Transverse colon (tissue), 4 donors: ENCODE measurements around the gene SDHC. TPM values are rescaled to one million over a fixed set of nuclear protein-coding genes. Genes with fewer than 3 reads are reported as not detected.
"Not testable (repeated sequence)": the region's sequence is repeated elsewhere in the genome, so short reads cannot be mapped to it uniquely, and the experiment has no call there.

Experiments
- DNase-seq: peaks from one replicate; pipeline ENCODE4 v3.0.0-alpha.2; 2019
- H3K27ac ChIP-seq, 4 donors: fragments of 200-600 bp; sonication (generic); 2 replicates each; pipeline ENCODE4 v1.5.1; 2016 to 2018; ENCODE audit warnings: inconsistent platforms in 4 of 4
- H3K27me3 ChIP-seq: fragments of 200-600 bp; sonication (generic); 2 replicates; pipeline ENCODE4 v1.5.1; 2017; ENCODE audit warnings: inconsistent platforms
- H3K36me3 ChIP-seq, 4 donors: fragments of 200-600 bp; sonication (generic); 2 replicates each; pipeline ENCODE4 v1.5.1; 2017 to 2019; ENCODE audit warnings: inconsistent platforms in 4 of 4
- H3K4me1 ChIP-seq, 4 donors: fragments of 200-600 bp; sonication (generic); 2 replicates each; pipeline ENCODE4 v1.5.1; 2017 to 2020; ENCODE audit warnings: inconsistent platforms in 4 of 4
- H3K4me3 ChIP-seq, 4 donors: fragments of 200-600 bp; sonication (generic); 1 replicate in 1 of 4; 2 replicates in 3 of 4; pipeline versions ENCODE4 v1.5.1 to v1.6.1; 2017 to 2019; ENCODE audit warnings: inconsistent platforms in 4 of 4
- H3K9me3 ChIP-seq, 2 donors: fragments of 200-600 bp; sonication (generic); 2 replicates each; pipeline ENCODE4 v1.5.1; 2017 to 2019; ENCODE audit warnings: inconsistent platforms in 2 of 2
- CTCF ChIP-seq, 5 experiments: fragments of 200-600 bp in 3 of 5; fragments of 450-650 bp in 2 of 5; sonication (generic) in 3 of 5; IDR thresholded peaks; 1 replicate in 2 of 5; 2 replicates in 3 of 5; pipeline ENCODE4 v1.5.1; 2016 to 2017; ENCODE audit warnings: antibody characterized with exemption in 5 of 5, inconsistent platforms in 3 of 5, mild to moderate bottlenecking in 2 of 5, moderate library complexity in 1 of 5
- EP300 ChIP-seq: sonication (generic); formaldehyde crosslinking; IDR thresholded peaks from one replicate; pipeline ENCODE4 v1.6.1; 2017; ENCODE audit warnings: antibody characterized with exemption, low read depth
- POLR2A ChIP-seq: fragments of 450-650 bp; IDR thresholded peaks from one replicate; pipeline ENCODE4 v1.6.1; 2016; ENCODE audit warnings: antibody characterized with exemption, mild to moderate bottlenecking, moderate library complexity
- POLR2AphosphoS5 ChIP-seq, 3 donors: sonication (generic); formaldehyde crosslinking; IDR thresholded peaks; one replicate each; pipeline ENCODE4 v1.6.1; 2016; ENCODE audit warnings: antibody characterized with exemption in 3 of 3
- WGBS, 2 donors: methylation state at CpG; one replicate each; pipeline ENCODE4 v1.1.5; 2018; ENCODE audit warnings: low coverage in 1 of 2; 5-methylcytosine and 5-hydroxymethylcytosine counted together
- in situ Hi-C, 4 donors: fragments of 200-750 bp; cut with MboI; loops; one replicate each; pipeline versions ENCODE4 v1.15.0 to v1.15.1; 2017; ENCODE audit warnings: low sequenced_read_pairs in 3 of 4, low pct_ligation_motif_present in 1 of 4, low pct_unique_long_range_greater_than_20kb in 1 of 4
- intact Hi-C: fragments of 100-400 bp; cut with DNase I; formaldehyde crosslinking; loops from one replicate; pipeline ENCODE4 v1.15.1; 2023; ENCODE audit warnings: low total_unique reads
- total RNA-seq, 4 donors: library from RNA; depleted of rRNA; stranded (reverse); fragments of >200 nt; gene quantifications; one replicate each; pipeline ENCODE4 v1.1.0, GENCODE V29; 2016

Gene SDHC
- total RNA-seq, 4 donors from 2014 or later, result 32.1 to 223 (median 52.5) TPM

- in situ Hi-C loops (loop anchor here in 2 of 4 donors (10.0 to 25.0 kb wide), 2 partner anchors 158 to 170 kb away; partner anchors contain the start of genes APOA2 (in 2 of the 2), FCER1G (in 1 of the 2), NDUFS2 (in 1 of the 2) and TOMM40L (in 1 of the 2)), intact Hi-C loops (no loop called here)
- H3K9me3 ChIP-seq, result no peaks in the 10 kb centered on the region
- no peak for DNase-seq
- H3K4me1 ChIP-seq, result peaks cover 0 to 18% (median 4%) of the 10 kb centered on the region in 4 donors
- TF ChIP-seq POLR2A (no peak), CTCF (IDR thresholded peaks at IDR 0.05) (peak; percentile 63 to 69 (median 68)), POLR2AphosphoS5 (IDR thresholded peaks at IDR 0.05) (peak in 2 of 3 donors; percentile 35 to 72), EP300 (no peak)
- WGBS, 2 donors, result 0 to 39% methylated on average over 1 to 4 of the region's 4 CpGs
- H3K36me3 ChIP-seq, result no peaks in the 10 kb centered on the region
- H3K27ac ChIP-seq, result peak overlapping the region in 3 of 4 donors; percentile 30 to 66 (median 60)
- H3K4me3 ChIP-seq, result no peak overlapping the region
- no peaks in the 10 kb centered on the region for H3K27me3 ChIP-seq
Observed at GRCh38 chr1:161382214-161383019, 68.2 kb downstream of the SDHC start.

GRCh38 chr1:161388639-161389038 is 74.5 kb downstream of the SDHC start:
- no peaks in the 10 kb centered on the region for H3K36me3 ChIP-seq
- no peaks in the 10 kb centered on the region for H3K9me3 ChIP-seq
- no peak overlapping the region for H3K4me3 ChIP-seq
- DNase-seq, result no peak
- 88 to 96% methylated on average over 3 of the region's 3 CpGs for WGBS, 2 donors
- intact Hi-C loops, result loop anchor here (5.0 kb wide), 1 partner anchor 181 kb away; no protein-coding TSS in a partner anchor
- no peaks in the 10 kb centered on the region for H3K27me3 ChIP-seq
- TF ChIP-seq POLR2AphosphoS5 (IDR thresholded peaks at IDR 0.05) (no peak), EP300 (no peak), POLR2A (no peak), CTCF (IDR thresholded peaks at IDR 0.05) (no peak)
- peak overlapping the region in 2 of 4 donors; percentile 83 to 86 for H3K27ac ChIP-seq
- peaks cover 0 to 12% (median 8%) of the 10 kb centered on the region in 4 donors for H3K4me1 ChIP-seq
- in situ Hi-C loops, result loop anchor here in 2 of 4 donors (10.0 to 25.0 kb wide), 2 partner anchors 164 to 176 kb away; partner anchors contain the start of genes APOA2 (in 2 of the 2), FCER1G (in 1 of the 2), NDUFS2 (in 1 of the 2) and TOMM40L (in 1 of the 2)

GRCh38 chr1:161389158-161389557 is 75.0 kb downstream of the SDHC start:
- intact Hi-C loops (loop anchor here (5.0 kb wide), 1 partner anchor 182 kb away; no protein-coding TSS in a partner anchor), in situ Hi-C loops (loop anchor here in 2 of 4 donors (10.0 to 25.0 kb wide), 2 partner anchors 164 to 177 kb away; partner anchors contain the start of genes APOA2 (in 2 of the 2), FCER1G (in 1 of the 2), NDUFS2 (in 1 of the 2) and TOMM40L (in 1 of the 2))
- WGBS, 2 donors, result 78 to 86% methylated on average over 12 to 16 of the region's 16 CpGs
- DNase-seq, H3K9me3 ChIP-seq, H3K36me3 ChIP-seq, H3K27me3 ChIP-seq: not testable (repeated sequence)
- Histone ChIP-seq H3K27ac (peak overlapping the region; percentile 83 to 91 (median 88)), H3K4me3 (peak overlapping the region in 3 of 4 donors; percentile 25 to 51 (median 47)), H3K4me1 (peaks cover 0 to 12% (median 8%) of the 10 kb centered on the region in 4 donors)

GRCh38 chr1:161389691-161390558 is 75.7 kb downstream of the SDHC start:
- no peaks in the 10 kb centered on the region for H3K27me3 ChIP-seq
- no peaks in the 10 kb centered on the region for H3K36me3 ChIP-seq
- H3K4me1 ChIP-seq, result peaks cover 0 to 12% (median 8%) of the 10 kb centered on the region in 4 donors
- DNase-seq, result peak; percentile 99
- H3K9me3 ChIP-seq, result no peaks in the 10 kb centered on the region
- peak overlapping the region; percentile 83 to 91 (median 88) for H3K27ac ChIP-seq
- peak overlapping the region; percentile 42 to 55 (median 52) for H3K4me3 ChIP-seq
- WGBS, 2 donors, result 0% methylated on average over 7 to 59 of the region's 79 CpGs
- in situ Hi-C loops, result loop anchor here in 2 of 4 donors (10.0 to 25.0 kb wide), 2 partner anchors 165 to 178 kb away; partner anchors contain the start of genes APOA2 (in 2 of the 2), FCER1G (in 1 of the 2), NDUFS2 (in 1 of the 2) and TOMM40L (in 1 of the 2)
- TF ChIP-seq CTCF (IDR thresholded peaks at IDR 0.05) (no peak), POLR2AphosphoS5 (IDR thresholded peaks at IDR 0.05) (peak; percentile 98 to 99 (median 98)), POLR2A (peak; percentile 94), EP300 (peak; percentile 100)
- intact Hi-C loops, result loop anchor here (5.0 kb wide), 1 partner anchor 183 kb away; no protein-coding TSS in a partner anchor
